ENCODE data around the gene GARIN5A. TPM values are rescaled to one million over a fixed set of nuclear protein-coding genes. Genes with fewer than 3 reads are reported as not detected.

The GARIN5A gene
- total RNA-seq, 1 experiment from 2014 or later, result 8.2 TPM

DNA sequence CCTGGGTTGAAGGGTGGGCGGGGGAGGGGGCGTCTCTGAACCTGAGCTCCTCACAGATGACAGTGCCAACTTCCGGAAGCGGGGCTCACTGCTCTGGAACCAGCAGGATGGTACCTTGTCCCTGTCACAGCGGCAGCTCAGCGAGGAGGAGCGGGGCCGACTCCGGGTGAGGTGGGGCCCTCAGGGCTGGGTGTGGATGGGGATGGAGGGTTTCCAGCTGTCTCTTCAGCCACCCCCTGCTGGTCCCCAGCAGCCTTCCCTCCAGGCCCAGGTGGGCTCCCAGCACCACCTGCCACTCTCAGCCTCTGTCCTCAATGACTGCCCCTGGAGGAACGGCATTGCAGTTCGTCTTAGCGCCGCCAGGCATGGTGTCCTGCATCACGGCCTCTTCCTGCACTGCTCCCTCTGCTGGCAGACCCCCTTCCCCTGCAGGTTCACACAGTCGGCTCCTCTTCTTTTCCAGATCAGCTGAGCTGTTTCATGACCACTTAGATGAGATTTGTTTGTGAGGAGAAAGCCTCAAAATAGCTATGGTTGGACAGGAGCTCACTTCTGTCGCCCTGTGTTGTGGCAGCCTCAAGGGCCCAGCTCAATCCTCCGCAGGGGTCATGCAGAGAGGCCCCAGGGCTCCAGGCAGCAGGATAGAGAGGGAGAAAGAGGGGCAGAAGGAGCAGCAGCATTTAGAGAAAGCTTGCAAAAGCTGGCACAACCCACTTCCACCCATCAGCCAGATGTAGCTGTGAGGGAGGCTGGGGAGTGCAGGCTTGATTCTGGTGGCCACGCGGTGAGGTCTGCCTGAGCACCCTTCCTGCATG lies 2.5 kb upstream of the GARIN5A start:
- H3K4me1 Mint-ChIP-seq, result peaks cover 9% of the 10 kb centered on the region
- peaks cover 35% of the 10 kb centered on the region for H3K36me3 Mint-ChIP-seq
- H3K27ac Mint-ChIP-seq, result no peak overlapping the region
- peaks cover 7% of the 10 kb centered on the region; the same call in 1 of the 2 replicates for H3K9me3 Mint-ChIP-seq
- ATAC-seq (peak; percentile 18), DNase-seq (ENCODE audit: low spot score) (peak; percentile 77)
- TF ChIP-seq, protein P1, sequence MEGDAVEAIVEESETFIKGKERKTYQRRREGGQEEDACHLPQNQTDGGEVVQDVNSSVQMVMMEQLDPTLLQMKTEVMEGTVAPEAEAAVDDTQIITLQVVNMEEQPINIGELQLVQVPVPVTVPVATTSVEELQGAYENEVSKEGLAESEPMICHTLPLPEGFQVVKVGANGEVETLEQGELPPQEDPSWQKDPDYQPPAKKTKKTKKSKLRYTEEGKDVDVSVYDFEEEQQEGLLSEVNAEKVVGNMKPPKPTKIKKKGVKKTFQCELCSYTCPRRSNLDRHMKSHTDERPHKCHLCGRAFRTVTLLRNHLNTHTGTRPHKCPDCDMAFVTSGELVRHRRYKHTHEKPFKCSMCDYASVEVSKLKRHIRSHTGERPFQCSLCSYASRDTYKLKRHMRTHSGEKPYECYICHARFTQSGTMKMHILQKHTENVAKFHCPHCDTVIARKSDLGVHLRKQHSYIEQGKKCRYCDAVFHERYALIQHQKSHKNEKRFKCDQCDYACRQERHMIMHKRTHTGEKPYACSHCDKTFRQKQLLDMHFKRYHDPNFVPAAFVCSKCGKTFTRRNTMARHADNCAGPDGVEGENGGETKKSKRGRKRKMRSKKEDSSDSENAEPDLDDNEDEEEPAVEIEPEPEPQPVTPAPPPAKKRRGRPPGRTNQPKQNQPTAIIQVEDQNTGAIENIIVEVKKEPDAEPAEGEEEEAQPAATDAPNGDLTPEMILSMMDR (IDR thresholded peaks at IDR 0.05), result peak; percentile 37; the same call in 1 of the 2 replicates
- TF ChIP-seq, protein P2, sequence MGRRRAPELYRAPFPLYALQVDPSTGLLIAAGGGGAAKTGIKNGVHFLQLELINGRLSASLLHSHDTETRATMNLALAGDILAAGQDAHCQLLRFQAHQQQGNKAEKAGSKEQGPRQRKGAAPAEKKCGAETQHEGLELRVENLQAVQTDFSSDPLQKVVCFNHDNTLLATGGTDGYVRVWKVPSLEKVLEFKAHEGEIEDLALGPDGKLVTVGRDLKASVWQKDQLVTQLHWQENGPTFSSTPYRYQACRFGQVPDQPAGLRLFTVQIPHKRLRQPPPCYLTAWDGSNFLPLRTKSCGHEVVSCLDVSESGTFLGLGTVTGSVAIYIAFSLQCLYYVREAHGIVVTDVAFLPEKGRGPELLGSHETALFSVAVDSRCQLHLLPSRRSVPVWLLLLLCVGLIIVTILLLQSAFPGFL (CRISPR knock-in tag; IDR thresholded peaks at IDR 0.05; ENCODE audit: borderline replicate concordance), result no peak
- no peak for TF ChIP-seq TEAD1 (CRISPR knock-in tag; IDR thresholded peaks at IDR 0.05)
- no peak for TF ChIP-seq RORB (CRISPR knock-in tag; IDR thresholded peaks at IDR 0.05)
- TF ChIP-seq GABPB1 (CRISPR knock-in tag; IDR thresholded peaks at IDR 0.05), result peak; percentile 23; the same call in 1 of the 2 replicates
- TF ChIP-seq, protein P3, sequence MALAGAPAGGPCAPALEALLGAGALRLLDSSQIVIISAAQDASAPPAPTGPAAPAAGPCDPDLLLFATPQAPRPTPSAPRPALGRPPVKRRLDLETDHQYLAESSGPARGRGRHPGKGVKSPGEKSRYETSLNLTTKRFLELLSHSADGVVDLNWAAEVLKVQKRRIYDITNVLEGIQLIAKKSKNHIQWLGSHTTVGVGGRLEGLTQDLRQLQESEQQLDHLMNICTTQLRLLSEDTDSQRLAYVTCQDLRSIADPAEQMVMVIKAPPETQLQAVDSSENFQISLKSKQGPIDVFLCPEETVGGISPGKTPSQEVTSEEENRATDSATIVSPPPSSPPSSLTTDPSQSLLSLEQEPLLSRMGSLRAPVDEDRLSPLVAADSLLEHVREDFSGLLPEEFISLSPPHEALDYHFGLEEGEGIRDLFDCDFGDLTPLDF (CRISPR knock-in tag; IDR thresholded peaks at IDR 0.05), result no peak
- no peak for TF ChIP-seq SMAD3 (CRISPR knock-in tag; IDR thresholded peaks at IDR 0.05; ENCODE audit: borderline replicate concordance)
- no peak for TF ChIP-seq TP53 (CRISPR knock-in tag; IDR thresholded peaks at IDR 0.05)
- no peak for TF ChIP-seq NFATC4 (CRISPR knock-in tag; IDR thresholded peaks at IDR 0.05)
- ChIA-PET CTCF (interaction anchor here (0.6 to 2.1 kb wide), 21 partner anchors 9 to 1055 kb away, joined by 3 to 20 read pairs (median 4); partner anchors contain the start of genes JOSD2 and POLD1), POLR2A (no interaction called here)
- no peaks in the 10 kb centered on the region; the same call in 1 of the 2 replicates for H3K27me3 Mint-ChIP-seq (ENCODE audit: low read depth)
- no peak overlapping the region for H3K4me3 Mint-ChIP-seq

DNA sequence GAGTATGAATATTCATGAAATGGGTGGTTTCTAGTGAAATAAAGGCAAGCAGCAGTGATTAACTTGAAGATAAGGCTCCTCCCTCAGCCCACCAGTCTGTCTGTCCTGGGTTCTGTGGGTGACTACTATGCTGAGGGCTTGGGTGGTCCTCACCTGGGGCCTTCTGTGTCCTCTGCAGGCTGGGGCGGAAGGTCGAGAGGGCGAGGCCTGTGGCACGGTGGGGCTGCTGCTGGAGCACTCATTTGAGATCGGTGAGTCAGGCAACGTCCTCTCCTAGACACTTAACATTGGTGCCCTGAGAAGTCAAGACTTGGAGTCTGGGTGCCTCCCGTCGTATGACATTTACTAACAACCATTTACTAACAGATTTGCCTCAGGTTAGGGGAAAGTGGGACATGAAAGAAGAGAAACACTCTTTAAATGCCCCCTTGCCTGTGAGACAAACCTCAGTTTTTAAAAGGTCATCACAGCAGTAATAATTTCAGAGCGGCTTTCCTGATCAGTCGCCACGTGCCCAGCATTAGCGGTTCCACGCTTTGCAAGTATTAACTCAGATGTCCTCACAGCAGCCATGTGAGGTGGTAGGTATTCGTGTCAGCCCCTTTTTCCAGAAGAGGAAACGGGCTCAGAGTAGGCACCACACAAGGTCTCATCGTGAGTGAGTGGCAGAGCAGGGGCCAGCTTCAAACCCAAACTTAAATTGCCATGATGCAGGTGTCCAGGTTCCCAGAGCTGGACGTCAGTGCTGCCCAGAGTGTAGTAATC lies 1.3 kb upstream of the GARIN5A start:
- CTCF ChIA-PET, result interaction anchor here (0.6 to 2.6 kb wide), 11 partner anchors 9 to 1054 kb away, joined by 3 to 20 read pairs (median 4); no protein-coding TSS in a partner anchor
- peak overlapping the region; percentile 90 for H3K27ac Mint-ChIP-seq

GRCh38 chr19:50476907-50477238 lies 225 bp upstream of the GARIN5A start:
- POLR2A ChIA-PET, result no interaction called here
- Mint-ChIP-seq H3K9me3 (peaks cover 11% of the 10 kb centered on the region), H3K4me3 (peak overlapping the region; percentile 98), H3K36me3 (peaks cover 27% of the 10 kb centered on the region), H3K27ac (peak overlapping the region; percentile 99; the same call in 1 of the 2 replicates), H3K27me3 (ENCODE audit: low read depth) (no peaks in the 10 kb centered on the region; the same call in 1 of the 2 replicates), H3K4me1 (peaks cover 9% of the 10 kb centered on the region)
- no peak for ATAC-seq
- no peak for DNase-seq (ENCODE audit: low spot score)
- CTCF ChIA-PET, result interaction anchor here (0.8 to 2.6 kb wide), 3 partner anchors 10 to 119 kb away, joined by 3 to 8 read pairs (median 3); no protein-coding TSS in a partner anchor
- peak; percentile 1; the same call in 1 of the 2 replicates for TF ChIP-seq TP53 (CRISPR knock-in tag; IDR thresholded peaks at IDR 0.05)
- TF ChIP-seq RORB (CRISPR knock-in tag; IDR thresholded peaks at IDR 0.05), result no peak

More for the DNA sequence above, 1.3 kb upstream of the GARIN5A start:
- peaks cover 28% of the 10 kb centered on the region for H3K36me3 Mint-ChIP-seq
- H3K4me1 Mint-ChIP-seq, result peaks cover 9% of the 10 kb centered on the region
- H3K27me3 Mint-ChIP-seq (ENCODE audit: low read depth), result no peaks in the 10 kb centered on the region; the same call in 1 of the 2 replicates
- ATAC-seq (no peak), DNase-seq (ENCODE audit: low spot score) (no peak)
- TF ChIP-seq TEAD1 (CRISPR knock-in tag; IDR thresholded peaks at IDR 0.05) (no peak), GRHL2 (CRISPR knock-in tag; IDR thresholded peaks at IDR 0.05; ENCODE audit: insufficient replicate concordance, severe bottlenecking) (no peak), MXD4 (CRISPR knock-in tag; IDR thresholded peaks at IDR 0.05; ENCODE audit: borderline replicate concordance) (no peak)
- POLR2A ChIA-PET, result no interaction called here
- H3K9me3 Mint-ChIP-seq, result peaks cover 7% of the 10 kb centered on the region; the same call in 1 of the 2 replicates
- peak overlapping the region; percentile 98 for H3K4me3 Mint-ChIP-seq

All from WTC11 (cell line).